Nephron (organoid): ENCODE measurements around the gene PNMA6F.
"Not testable (repeated sequence)": the region's sequence is repeated elsewhere in the genome, so short reads cannot be mapped to it uniquely, and the experiment has no call there.

Experiments used
- H3K27ac Mint-ChIP-seq, 3 experiments: 2 replicates each; pipeline ENCODE4 v1.8.0; 2020; ENCODE audit warnings: mixed read lengths in 3 of 3, mild to moderate bottlenecking in 2 of 3, moderate library complexity in 1 of 3
- H3K27me3 Mint-ChIP-seq: 2 replicates; pipeline ENCODE4 v1.8.0; 2021; ENCODE audit warnings: low read depth, mild to moderate bottlenecking, moderate library complexity, mixed read lengths
- H3K36me3 Mint-ChIP-seq: 2 replicates; pipeline ENCODE4 v1.8.0; 2020; ENCODE audit warnings: low read depth, mixed read lengths
- H3K4me1 Mint-ChIP-seq: 2 replicates; pipeline ENCODE4 v1.8.0; 2020; ENCODE audit warnings: mixed read lengths
- H3K4me3 Mint-ChIP-seq, 3 experiments: 2 replicates each; pipeline ENCODE4 v1.8.0; 2020; ENCODE audit warnings: mild to moderate bottlenecking in 3 of 3, mixed read lengths in 3 of 3, moderate library complexity in 2 of 3
- H3K9me3 Mint-ChIP-seq: 2 replicates; pipeline ENCODE4 v1.8.0; 2020; ENCODE audit warnings: mixed read lengths
- CTCF ChIP-seq, 3 experiments: fragments of 200-600 bp; sonication (generic); IDR thresholded peaks; one replicate each; pipeline ENCODE4 v1.5.0; 2021; ENCODE audit warnings: antibody characterized with exemption in 3 of 3; ENCODE audit not compliant: unreplicated experiment in 3 of 3

PNMA6F gene

GRCh38 chrX:153333821-153334653 is 12.5 kb upstream of the PNMA6F start, which contains the start of gene ZNF275:
Gene ZNF275 (plus strand): TSS chrX:153334153. CDS start chrX:153336680, 2,527 bp downstream.
- peaks cover 18% of the 10 kb centered on the region for H3K4me1 Mint-ChIP-seq
- peaks cover 13% of the 10 kb centered on the region for H3K36me3 Mint-ChIP-seq
- peak within 1 kb of the TSS; percentile 88 to 91 (median 91) for H3K4me3 Mint-ChIP-seq
- H3K27ac Mint-ChIP-seq = peak within 1 kb of the TSS in 2 of 3 experiments; percentile 67 to 84
- peaks cover 7% of the 10 kb centered on the region for H3K27me3 Mint-ChIP-seq
- TF ChIP-seq CTCF (IDR thresholded peaks at IDR 0.05; ENCODE audit: unreplicated experiment in 3 of 3) = no peak
- peaks cover 18% of the 10 kb centered on the region for H3K9me3 Mint-ChIP-seq

- Mint-ChIP-seq H3K27ac (peak overlapping the region in 1 of 3 experiments; percentile 53), H3K9me3 (peaks cover 13% of the 10 kb centered on the region), H3K36me3 (peaks cover 6% of the 10 kb centered on the region), H3K4me1 (peaks cover 18% of the 10 kb centered on the region), H3K27me3 (peaks cover 7% of the 10 kb centered on the region), H3K4me3 (peak overlapping the region; percentile 85 to 88 (median 86))
- TF ChIP-seq CTCF (IDR thresholded peaks at IDR 0.05; ENCODE audit: unreplicated experiment in 3 of 3) = no peak
Measured at GRCh38 chrX:153333266-153333665, 11.7 kb upstream of the PNMA6F start.

GRCh38 chrX:153327561-153327960 is 6.0 kb upstream of the PNMA6F start:
- H3K4me1 Mint-ChIP-seq = no peaks in the 10 kb centered on the region
- H3K4me3 Mint-ChIP-seq = no peak overlapping the region
- peaks cover 37% of the 10 kb centered on the region for H3K9me3 Mint-ChIP-seq
- peaks cover 23% of the 10 kb centered on the region for H3K27me3 Mint-ChIP-seq
- TF ChIP-seq CTCF (IDR thresholded peaks at IDR 0.05; ENCODE audit: unreplicated experiment in 3 of 3) = no peak
- H3K27ac Mint-ChIP-seq = no peak overlapping the region
- no peaks in the 10 kb centered on the region for H3K36me3 Mint-ChIP-seq

- TF ChIP-seq CTCF (IDR thresholded peaks at IDR 0.05; ENCODE audit: unreplicated experiment in 3 of 3) = no peak
- H3K27ac Mint-ChIP-seq = no peak overlapping the region
- H3K9me3 Mint-ChIP-seq = peaks cover 29% of the 10 kb centered on the region
- peaks cover 32% of the 10 kb centered on the region for H3K27me3 Mint-ChIP-seq
- peak overlapping the region in 2 of 3 experiments; percentile 43 to 66 for H3K4me3 Mint-ChIP-seq
- H3K36me3 Mint-ChIP-seq = no peaks in the 10 kb centered on the region
- H3K4me1 Mint-ChIP-seq = no peaks in the 10 kb centered on the region
Measured at GRCh38 chrX:153320555-153321184, 897 bp downstream of the PNMA6F start.

- peaks cover 25% of the 10 kb centered on the region for H3K9me3 Mint-ChIP-seq
- not testable (repeated sequence) for H3K4me3 Mint-ChIP-seq, H3K4me1 Mint-ChIP-seq, H3K36me3 Mint-ChIP-seq, H3K27ac Mint-ChIP-seq
- H3K27me3 Mint-ChIP-seq = peaks cover 32% of the 10 kb centered on the region
Measured at GRCh38 chrX:153320047-153320443, 1.5 kb downstream of the PNMA6F start.

GRCh38 chrX:153319295-153320046 is 2.1 kb downstream of the PNMA6F start:
- peaks cover 27% of the 10 kb centered on the region for H3K27me3 Mint-ChIP-seq
- no peaks in the 10 kb centered on the region for H3K4me1 Mint-ChIP-seq
- H3K4me3 Mint-ChIP-seq = no peak overlapping the region
- H3K27ac Mint-ChIP-seq = no peak overlapping the region
- no peaks in the 10 kb centered on the region for H3K36me3 Mint-ChIP-seq
- no peak for TF ChIP-seq CTCF (IDR thresholded peaks at IDR 0.05; ENCODE audit: unreplicated experiment in 3 of 3)
- H3K9me3 Mint-ChIP-seq = peaks cover 22% of the 10 kb centered on the region
